CD14-positive monocyte (primary cell): ENCODE data around the gene KHK. TPM values are rescaled to one million over a fixed set of nuclear protein-coding genes. Genes with fewer than 3 reads are reported as not detected.

Experiments
- DNase-seq, 3 donors: peaks; one replicate each; pipeline ENCODE4 v3.0.0-alpha.2; 2011 to 2022
- H2AFZ ChIP-seq: 2 replicates; pipeline ENCODE4 v1.6.0; 2012; ENCODE audit warnings: mild to moderate bottlenecking, low read depth, low read length, inconsistent platforms; ENCODE audit not compliant: insufficient read depth, poor library complexity, severe bottlenecking
- H3K27ac ChIP-seq, 2 donors: 1 replicate in 1 of 2; 2 replicates in 1 of 2; pipeline ENCODE4 v1.5.1; 2012 to 2013; ENCODE audit warnings: low read length in 2 of 2, control low read depth in 1 of 2, inconsistent platforms in 1 of 2, low read depth in 1 of 2, mild to moderate bottlenecking in 1 of 2
- H3K27me3 ChIP-seq, 2 donors: one replicate each; pipeline versions ENCODE4 v1.6.0 to v1.6.1; 2011 to 2013; ENCODE audit warnings: low read length in 2 of 2; ENCODE audit not compliant: control insufficient read depth in 2 of 2, insufficient read depth in 2 of 2
- H3K36me3 ChIP-seq, 2 donors: replicated peaks in 1 of 2; 1 replicate in 1 of 2; 2 replicates in 1 of 2; pipeline versions ENCODE4 v1.5.1 to v1.6.1; 2012 to 2013; ENCODE audit warnings: low read length in 2 of 2, control low read depth in 1 of 2, inconsistent platforms in 1 of 2, mild to moderate bottlenecking in 1 of 2; ENCODE audit not compliant: insufficient read depth in 2 of 2, control insufficient read depth in 1 of 2
- H3K4me1 ChIP-seq, 2 donors: 1 replicate in 1 of 2; 2 replicates in 1 of 2; pipeline versions ENCODE4 v1.5.1 to v1.6.1; 2012 to 2013; ENCODE audit warnings: low read length in 2 of 2, control low read depth in 1 of 2, inconsistent platforms in 1 of 2, mild to moderate bottlenecking in 1 of 2, moderate library complexity in 1 of 2; ENCODE audit not compliant: insufficient read depth in 2 of 2, control insufficient read depth in 1 of 2
- H3K4me2 ChIP-seq: replicated peaks from 2 replicates; pipeline ENCODE3; 2012; ENCODE audit warnings: low read length, moderate library complexity, mild to moderate bottlenecking; ENCODE audit not compliant: poor library complexity, severe bottlenecking; ENCODE audit errors: extremely low read depth
- H3K4me3 ChIP-seq, 3 experiments: fragments of 200-600 bp in 1 of 3; sonication (generic) in 1 of 3; replicated peaks in 1 of 3; 1 replicate in 2 of 3; 2 replicates in 1 of 3; pipeline ENCODE4 v1.5.1; 2011 to 2013; ENCODE audit warnings: low read length in 3 of 3, mild to moderate bottlenecking in 3 of 3, control low read depth in 2 of 3, low read depth in 2 of 3, inconsistent platforms in 1 of 3, moderate library complexity in 1 of 3
- H3K79me2 ChIP-seq: 2 replicates; pipeline ENCODE4 v1.6.0; 2012; ENCODE audit warnings: mild to moderate bottlenecking, control low read depth, inconsistent platforms, low read length, moderate library complexity; ENCODE audit not compliant: insufficient read depth
- H3K9ac ChIP-seq: 2 replicates; pipeline ENCODE4 v1.6.0; 2017; ENCODE audit warnings: low read length, mild to moderate bottlenecking; ENCODE audit not compliant: insufficient read depth, poor library complexity, severe bottlenecking
- H3K9me3 ChIP-seq, 2 donors: replicated peaks in 1 of 2; 1 replicate in 1 of 2; 2 replicates in 1 of 2; pipeline versions ENCODE4 v1.5.1 to v1.6.1; 2012 to 2013; ENCODE audit warnings: low read length in 2 of 2, control low read depth in 1 of 2; ENCODE audit not compliant: control insufficient read depth in 1 of 2, insufficient read depth in 1 of 2
- H4K20me1 ChIP-seq: 2 replicates; pipeline ENCODE4 v1.6.0; 2012; ENCODE audit warnings: mild to moderate bottlenecking, low read length, control low read depth, moderate library complexity; ENCODE audit not compliant: insufficient read depth
- H3K27ac Mint-ChIP-seq, 7 donors: one replicate each; pipeline ENCODE4 v1.8.0; 2020; ENCODE audit warnings: mild to moderate bottlenecking in 7 of 7, mixed read lengths in 7 of 7, moderate library complexity in 6 of 7, inconsistent platforms in 2 of 7
- H3K27me3 Mint-ChIP-seq, 3 donors: one replicate each; pipeline ENCODE4 v1.8.0; 2021 to 2022; ENCODE audit warnings: low read depth in 3 of 3, mild to moderate bottlenecking in 3 of 3, mixed read lengths in 3 of 3, moderate library complexity in 3 of 3, inconsistent platforms in 1 of 3
- H3K36me3 Mint-ChIP-seq, 2 donors: one replicate each; pipeline ENCODE4 v1.8.0; 2020; ENCODE audit warnings: mixed read lengths in 2 of 2, inconsistent platforms in 1 of 2, mild to moderate bottlenecking in 1 of 2
- H3K4me1 Mint-ChIP-seq: one replicate; pipeline ENCODE4 v1.8.0; 2020; ENCODE audit warnings: mild to moderate bottlenecking, mixed read lengths
- H3K4me3 Mint-ChIP-seq, 2 donors: one replicate each; pipeline ENCODE4 v1.8.0; 2020; ENCODE audit warnings: mild to moderate bottlenecking in 2 of 2, mixed read lengths in 2 of 2, moderate library complexity in 1 of 2
- H3K9me3 Mint-ChIP-seq, 7 donors: one replicate each; pipeline ENCODE4 v1.8.0; 2020 to 2022; ENCODE audit warnings: mixed read lengths in 7 of 7, mild to moderate bottlenecking in 6 of 7, moderate library complexity in 6 of 7, inconsistent platforms in 2 of 7
- CTCF ChIP-seq: fragments of 200-600 bp; IDR thresholded peaks from one replicate; pipeline ENCODE4 v1.8.0; 2022; ENCODE audit warnings: antibody characterized with exemption, mild to moderate bottlenecking
- WGBS: methylation state at CpG from one replicate; pipeline ENCODE4 v1.1.5; 2013; ENCODE audit warnings: missing lambda C conversion rate; ENCODE audit not compliant: insufficient coverage; 5-methylcytosine and 5-hydroxymethylcytosine counted together
- intact Hi-C, 2 donors: fragments of 100-400 bp; cut with micrococcal nuclease; formaldehyde crosslinking; loops; one replicate each; pipeline versions ENCODE4 v1.15.0 to v1.15.1; 2023
- polyA plus RNA-seq, 3 donors: library from polyadenylated mRNA; depleted of rRNA in 1 of 3; unstranded in 2 of 3; stranded (reverse) in 1 of 3; fragments of 300-500 nt in 2 of 3; fragments of >200 nt in 1 of 3; fragmentation: Illumina TruSeq in 2 of 3; gene quantifications; 1 replicate in 2 of 3; 2 replicates in 1 of 3; pipeline ENCODE4 v1.2.3, GENCODE V29; 2012 to 2021

KHK gene
- polyA plus RNA-seq, 3 donors, result 3.4 to 7.3 (median 6.6) TPM

DNA sequence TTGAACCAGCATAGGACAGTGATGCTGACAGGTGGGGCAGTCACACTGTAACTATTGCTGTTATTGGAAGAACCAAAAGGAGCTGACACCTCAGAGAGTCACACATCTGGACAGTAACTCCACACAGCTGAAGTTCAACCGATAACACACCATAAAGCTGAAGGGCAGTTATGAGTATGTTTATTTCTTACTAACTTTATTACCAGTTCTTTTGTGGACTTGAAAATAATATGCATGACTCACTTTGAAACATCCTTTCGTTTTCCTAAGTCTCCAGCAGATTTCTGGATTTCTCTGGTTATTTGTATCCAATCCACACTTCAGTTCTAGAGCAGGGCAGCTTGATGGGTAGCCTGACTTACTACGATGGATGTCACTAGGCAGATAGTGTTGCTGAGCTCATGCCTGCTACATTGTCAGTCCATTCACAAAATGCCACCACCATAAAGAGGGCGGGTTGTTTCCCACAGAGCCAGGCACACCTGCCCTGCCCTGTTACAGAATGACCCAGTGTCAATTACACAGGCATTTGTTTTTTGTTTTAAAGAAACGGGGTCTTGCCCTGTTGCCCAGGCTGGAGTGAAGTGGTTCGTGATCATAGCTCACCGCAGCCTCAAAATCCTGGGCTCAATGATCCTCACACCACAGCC, 43.5 kb upstream of the KHK start:
- WGBS, result 93% methylated on average over 3 of the region's 7 CpGs
- no peaks in the 10 kb centered on the region for H3K4me1 ChIP-seq
- DNase-seq, result no peak

More for the DNA sequence above, 43.5 kb upstream of the KHK start:
- peaks cover 42 to 52% of the 10 kb centered on the region in 2 donors for H3K36me3 ChIP-seq
- Mint-ChIP-seq H3K9me3 (no peaks in the 10 kb centered on the region), H3K4me1 (no peaks in the 10 kb centered on the region), H3K27ac (no peak overlapping the region), H3K36me3 (peaks cover 44 to 50% of the 10 kb centered on the region in 2 donors), H3K4me3 (no peak overlapping the region), H3K27me3 (no peaks in the 10 kb centered on the region)
- H3K27ac ChIP-seq, result no peak overlapping the region
- no peak overlapping the region for H3K4me3 ChIP-seq
- no peak for TF ChIP-seq CTCF
- H3K4me2 ChIP-seq, result no peak overlapping the region
- intact Hi-C loops, result no loop called here
- no peaks in the 10 kb centered on the region for H3K27me3 ChIP-seq
- no peaks in the 10 kb centered on the region for H4K20me1 ChIP-seq
- H3K9me3 ChIP-seq, result no peaks in the 10 kb centered on the region
- no peaks in the 10 kb centered on the region for H3K79me2 ChIP-seq
- H2AFZ ChIP-seq, result no peak overlapping the region
- no peak overlapping the region for H3K9ac ChIP-seq
